ENCODE measurements around the gene NDUFA3.

- TF ChIP-seq ISL1 (CRISPR knock-in tag; IDR thresholded peaks at IDR 0.05) (no peak), CREB5 (CRISPR knock-in tag; IDR thresholded peaks at IDR 0.05; ENCODE audit: low read depth) (no peak), PATZ1 (CRISPR knock-in tag; IDR thresholded peaks at IDR 0.05; ENCODE audit: borderline replicate concordance) (no peak), ZNF565 (CRISPR knock-in tag; conservative IDR thresholded peaks at IDR 0.05; ENCODE audit: low read depth) (no peak), ZFP3 (CRISPR knock-in tag; IDR thresholded peaks at IDR 0.05) (no peak), TCF4 (CRISPR knock-in tag; IDR thresholded peaks at IDR 0.05; ENCODE audit: borderline replicate concordance) (no peak), RARB (CRISPR knock-in tag; IDR thresholded peaks at IDR 0.05) (no peak), TSHZ2 (CRISPR knock-in tag; IDR thresholded peaks at IDR 0.05) (no peak), POU6F1 (CRISPR knock-in tag; IDR thresholded peaks at IDR 0.05; ENCODE audit: borderline replicate concordance, low read depth) (no peak), ZNF70 (CRISPR knock-in tag; IDR thresholded peaks at IDR 0.05) (no peak), SNAI2 (CRISPR knock-in tag; IDR thresholded peaks at IDR 0.05) (no peak), ZNF8 (CRISPR knock-in tag; IDR thresholded peaks at IDR 0.05) (no peak)
Measured at GRCh38 chr19:54124393-54124792, 21.7 kb downstream of the NDUFA3 start.

All from SK-N-SH treated with all-trans-retinoic acid at 6 μM for 48 hours (cell line).